CD8-positive, alpha-beta memory T cell (primary cell): ENCODE results near the gene TBC1D2. TPM values are rescaled to one million over a fixed set of nuclear protein-coding genes. Genes with fewer than 3 reads are reported as not detected.
A peak's percentile ranks its signal among the peaks of the same experiment; 100 is the strongest.

Source experiments
- CTCF ChIA-PET: fragments of 350-600 bp; sonication (Branson Sonifier 250); formaldehyde crosslinking; loops from one replicate; lab custom pipeline; 2021; ENCODE audit warnings: antibody characterized with exemption; lab: Charles Lee
- POLR2A ChIA-PET: fragments of 350-600 bp; sonication (Branson Sonifier 250); formaldehyde crosslinking; loops from one replicate; lab custom pipeline; 2021; ENCODE audit warnings: antibody characterized with exemption; lab: Charles Lee
- DNase-seq, 5 donors: peaks; one replicate each; pipeline versions ENCODE4 v3.0.0 to v3.0.0-alpha.2; 2020 to 2022; ENCODE audit warnings: mixed read lengths in 1 of 5
- H3K27ac ChIP-seq: one replicate; pipeline ENCODE4 v1.7.0; 2013; ENCODE audit warnings: low read depth, mild to moderate bottlenecking, low read length, moderate library complexity
- H3K27me3 ChIP-seq: 2 replicates; pipeline ENCODE4 v1.7.0; 2013; ENCODE audit warnings: low read length, mild to moderate bottlenecking; ENCODE audit not compliant: insufficient read depth, poor library complexity, severe bottlenecking
- H3K36me3 ChIP-seq: 2 replicates; pipeline ENCODE4 v1.7.0; 2013; ENCODE audit warnings: mild to moderate bottlenecking, low read length, moderate library complexity; ENCODE audit not compliant: insufficient read depth
- H3K4me1 ChIP-seq: 2 replicates; pipeline ENCODE4 v1.7.0; 2013; ENCODE audit warnings: mild to moderate bottlenecking, low read length, moderate library complexity; ENCODE audit not compliant: insufficient read depth
- H3K4me3 ChIP-seq: 2 replicates; pipeline ENCODE4 v1.7.0; 2013; ENCODE audit warnings: mild to moderate bottlenecking, low read length
- H3K9me3 ChIP-seq: 2 replicates; pipeline ENCODE4 v1.7.0; 2013; ENCODE audit warnings: mild to moderate bottlenecking, low read length
- H3K27ac Mint-ChIP-seq, 8 donors: one replicate each; pipeline ENCODE4 v1.8.0; 2020 to 2021; ENCODE audit warnings: mixed read lengths in 8 of 8, mild to moderate bottlenecking in 6 of 8, inconsistent platforms in 3 of 8, moderate library complexity in 3 of 8
- H3K27me3 Mint-ChIP-seq, 2 donors: one replicate each; pipeline ENCODE4 v1.8.0; 2020 to 2021; ENCODE audit warnings: mixed read lengths in 2 of 2, mild to moderate bottlenecking in 1 of 2, moderate library complexity in 1 of 2
- H3K36me3 Mint-ChIP-seq, 3 donors: one replicate each; pipeline ENCODE4 v1.8.0; 2020 to 2021; ENCODE audit warnings: mixed read lengths in 3 of 3, inconsistent platforms in 1 of 3, mild to moderate bottlenecking in 1 of 3
- H3K4me1 Mint-ChIP-seq, 3 donors: one replicate each; pipeline ENCODE4 v1.8.0; 2020 to 2021; ENCODE audit warnings: mixed read lengths in 3 of 3, inconsistent platforms in 1 of 3, mild to moderate bottlenecking in 1 of 3
- H3K4me3 Mint-ChIP-seq, 7 donors: one replicate each; pipeline ENCODE4 v1.8.0; 2020 to 2021; ENCODE audit warnings: mixed read lengths in 7 of 7, mild to moderate bottlenecking in 6 of 7, moderate library complexity in 4 of 7, inconsistent platforms in 2 of 7
- H3K9me3 Mint-ChIP-seq, 5 donors: one replicate each; pipeline ENCODE4 v1.8.0; 2020 to 2022; ENCODE audit warnings: mixed read lengths in 5 of 5, mild to moderate bottlenecking in 3 of 5, moderate library complexity in 2 of 5, inconsistent platforms in 1 of 5
- polyA plus RNA-seq: library from polyadenylated mRNA; unstranded; fragments of 300-500 nt; fragmentation: Illumina TruSeq; gene quantifications from one replicate; pipeline ENCODE4 v1.2.3, GENCODE V29; 2021
- total RNA-seq, 2 experiments: library from RNA; stranded (reverse); gene quantifications; one replicate each; pipeline ENCODE4 v1.2.3, GENCODE V29; 2021

TBC1D2 gene
- total and polyA plus RNA-seq, 3 experiments from 2014 or later = 3.3 to 5.6 (median 4.8) TPM

DNA sequence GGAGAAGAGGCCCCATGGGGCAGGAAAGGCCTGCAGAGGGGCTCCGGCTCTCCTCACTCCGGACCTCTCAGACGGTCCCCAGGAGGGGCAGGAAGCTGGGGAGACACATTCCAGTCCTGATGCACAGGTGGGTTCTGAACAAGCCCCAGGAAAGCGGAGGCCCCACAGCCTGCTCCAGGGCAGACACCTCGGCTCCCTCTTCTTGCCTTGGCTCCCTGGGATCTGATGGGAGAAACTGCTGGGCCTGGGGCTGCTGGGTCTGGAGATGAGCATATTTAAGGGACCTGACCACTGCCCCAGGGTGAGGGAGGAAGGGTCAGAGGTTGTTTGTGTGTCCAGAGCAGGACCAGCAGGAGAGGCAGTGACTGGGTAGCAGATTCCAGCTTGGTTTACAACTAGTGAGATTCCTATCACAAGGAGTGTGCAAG lies 64.3 kb downstream of the TBC1D2 start:
- no peak for DNase-seq
- H3K36me3 Mint-ChIP-seq = peaks cover 0 to 3% (median 0%) of the 10 kb centered on the region in 3 donors
- no peaks in the 10 kb centered on the region for H3K27me3 Mint-ChIP-seq
- no peaks in the 10 kb centered on the region for H3K27me3 ChIP-seq
- H3K27ac ChIP-seq = peak overlapping the region; percentile 47
- H3K4me3 ChIP-seq = peak overlapping the region; percentile 71
- no peaks in the 10 kb centered on the region for H3K36me3 ChIP-seq
- peak overlapping the region in 6 of 8 donors; percentile 23 to 86 (median 48) for H3K27ac Mint-ChIP-seq
- POLR2A ChIA-PET = interaction anchor here (0.6 to 3.3 kb wide), 4 partner anchors 65 to 89 kb away, joined by 3 to 19 read pairs (median 9); partner anchors contain the start of genes TBC1D2 and TRIM14
- peaks cover 31% of the 10 kb centered on the region for H3K4me1 ChIP-seq
- H3K9me3 Mint-ChIP-seq = no peaks in the 10 kb centered on the region
- peaks cover 43 to 55% (median 50%) of the 10 kb centered on the region in 3 donors for H3K4me1 Mint-ChIP-seq
- H3K9me3 ChIP-seq = no peaks in the 10 kb centered on the region
- peak overlapping the region; percentile 53 to 89 (median 79) for H3K4me3 Mint-ChIP-seq
- CTCF ChIA-PET = interaction anchor here (1.1 to 3.1 kb wide), 6 partner anchors 8 to 116 kb away, joined by 4 to 17 read pairs (median 6); partner anchors contain the start of gene TRIM14

DNA sequence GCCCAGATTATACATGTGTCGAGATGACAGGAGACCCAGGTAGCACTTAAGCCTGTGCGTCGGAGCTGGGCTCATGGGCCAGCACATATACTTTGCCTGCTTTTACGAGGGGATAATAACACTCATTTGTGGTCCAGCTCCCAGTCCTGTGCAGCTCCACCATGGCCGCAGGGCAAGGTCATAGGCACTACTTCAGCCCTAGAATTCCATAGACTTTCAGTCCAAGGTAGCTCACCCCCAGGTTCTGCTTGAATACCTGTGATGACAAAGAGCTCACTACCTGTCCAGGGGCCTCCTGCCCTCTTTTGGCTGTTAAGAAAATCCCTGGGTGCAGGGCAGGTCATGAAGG lies 64.7 kb downstream of the TBC1D2 start:
- ChIA-PET POLR2A (interaction anchor here (0.6 to 3.3 kb wide), 3 partner anchors 65 to 89 kb away, joined by 4 to 19 read pairs (median 14); partner anchors contain the start of genes TBC1D2 and TRIM14), CTCF (interaction anchor here (1.4 to 1.6 kb wide), 3 partner anchors 13 to 116 kb away, joined by 4 to 6 read pairs (median 5); no protein-coding TSS in a partner anchor)
- H3K27me3 ChIP-seq = no peaks in the 10 kb centered on the region
- no peak overlapping the region for H3K4me3 ChIP-seq
- H3K27ac Mint-ChIP-seq = peak overlapping the region in 5 of 8 donors; percentile 12 to 68 (median 63)
- H3K27ac ChIP-seq = no peak overlapping the region
- H3K27me3 Mint-ChIP-seq = no peaks in the 10 kb centered on the region
- H3K36me3 ChIP-seq = no peaks in the 10 kb centered on the region
- peaks cover 0 to 3% (median 0%) of the 10 kb centered on the region in 3 donors for H3K36me3 Mint-ChIP-seq
- no peaks in the 10 kb centered on the region for H3K9me3 ChIP-seq
- H3K4me1 Mint-ChIP-seq = peaks cover 45 to 57% (median 52%) of the 10 kb centered on the region in 3 donors
- peak overlapping the region; percentile 53 to 89 (median 79) for H3K4me3 Mint-ChIP-seq
- H3K4me1 ChIP-seq = peaks cover 31% of the 10 kb centered on the region
- no peaks in the 10 kb centered on the region for H3K9me3 Mint-ChIP-seq
- no peak for DNase-seq

DNA sequence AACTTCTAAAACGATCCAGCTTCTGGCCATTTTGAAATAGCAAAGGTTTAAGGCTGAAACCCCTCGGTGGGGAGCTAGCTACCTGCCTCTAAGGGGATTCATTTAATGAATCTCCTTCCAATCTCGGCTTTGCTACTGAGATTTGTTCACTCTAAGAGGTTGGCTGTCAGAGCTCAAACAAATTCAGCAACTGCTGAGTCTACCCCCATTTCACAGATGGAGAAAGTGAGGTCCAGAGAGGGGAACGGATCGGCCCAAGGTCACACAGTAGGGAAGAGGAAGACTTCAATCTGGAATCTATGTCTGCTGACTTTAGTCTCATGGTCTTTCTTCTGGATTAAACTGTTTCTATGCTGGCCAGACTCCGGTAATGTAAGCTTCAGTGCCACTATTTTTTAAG lies 66.0 kb downstream of the TBC1D2 start:
- Mint-ChIP-seq H3K36me3 (peaks cover 0 to 4% (median 0%) of the 10 kb centered on the region in 3 donors), H3K4me3 (peak overlapping the region in 3 of 7 donors; percentile 39 to 71 (median 53)), H3K9me3 (no peaks in the 10 kb centered on the region), H3K4me1 (peaks cover 55 to 71% (median 58%) of the 10 kb centered on the region in 3 donors), H3K27me3 (no peaks in the 10 kb centered on the region), H3K27ac (peak overlapping the region in 6 of 8 donors; percentile 18 to 81 (median 41))
- Histone ChIP-seq H3K9me3 (no peaks in the 10 kb centered on the region), H3K36me3 (no peaks in the 10 kb centered on the region), H3K27ac (no peak overlapping the region), H3K4me1 (peaks cover 31% of the 10 kb centered on the region), H3K4me3 (no peak overlapping the region), H3K27me3 (no peaks in the 10 kb centered on the region)
- DNase-seq = no peak
- ChIA-PET CTCF (interaction anchor here (0.6 to 1.2 kb wide), 2 partner anchors 11 to 16 kb away, joined by 3 read pairs; no protein-coding TSS in a partner anchor), POLR2A (interaction anchor here (0.7 kb wide), 1 partner anchor 20 kb away, joined by 4 read pairs; no protein-coding TSS in a partner anchor)

DNA sequence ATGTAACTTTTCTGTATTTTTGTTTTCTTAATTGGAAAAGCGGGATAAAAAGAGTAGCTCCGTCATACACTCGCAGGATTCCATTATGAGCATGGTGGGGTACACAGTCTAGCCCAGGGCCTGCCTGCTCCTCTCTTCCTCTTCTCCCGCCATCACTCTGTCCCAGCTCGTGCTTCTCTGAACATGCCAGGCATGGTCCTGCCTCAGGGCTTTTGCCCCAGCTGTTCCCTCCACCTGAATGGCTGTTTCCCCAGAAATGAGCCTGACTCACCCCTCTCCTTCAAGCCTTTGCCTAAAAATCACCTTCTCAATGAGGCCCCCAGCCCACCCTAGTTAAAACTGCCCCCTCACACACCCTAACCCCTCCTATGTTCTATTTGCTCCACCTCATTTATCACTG lies 67.5 kb downstream of the TBC1D2 start:
- H3K27me3 Mint-ChIP-seq = no peaks in the 10 kb centered on the region
- ChIA-PET CTCF (no interaction called here), POLR2A (no interaction called here)
- no peaks in the 10 kb centered on the region for H3K36me3 ChIP-seq
- H3K9me3 ChIP-seq = no peaks in the 10 kb centered on the region
- H3K4me1 ChIP-seq = peaks cover 22% of the 10 kb centered on the region
- peaks cover 51 to 65% (median 54%) of the 10 kb centered on the region in 3 donors for H3K4me1 Mint-ChIP-seq
- H3K27ac Mint-ChIP-seq = peak overlapping the region in 4 of 8 donors; percentile 14 to 70 (median 16)
- H3K27me3 ChIP-seq = no peaks in the 10 kb centered on the region
- peaks cover 0 to 4% (median 0%) of the 10 kb centered on the region in 3 donors for H3K36me3 Mint-ChIP-seq
- no peak for DNase-seq
- peak overlapping the region in 1 of 7 donors; percentile 9 for H3K4me3 Mint-ChIP-seq
- no peaks in the 10 kb centered on the region for H3K9me3 Mint-ChIP-seq
- no peak overlapping the region for H3K4me3 ChIP-seq
- no peak overlapping the region for H3K27ac ChIP-seq

DNA sequence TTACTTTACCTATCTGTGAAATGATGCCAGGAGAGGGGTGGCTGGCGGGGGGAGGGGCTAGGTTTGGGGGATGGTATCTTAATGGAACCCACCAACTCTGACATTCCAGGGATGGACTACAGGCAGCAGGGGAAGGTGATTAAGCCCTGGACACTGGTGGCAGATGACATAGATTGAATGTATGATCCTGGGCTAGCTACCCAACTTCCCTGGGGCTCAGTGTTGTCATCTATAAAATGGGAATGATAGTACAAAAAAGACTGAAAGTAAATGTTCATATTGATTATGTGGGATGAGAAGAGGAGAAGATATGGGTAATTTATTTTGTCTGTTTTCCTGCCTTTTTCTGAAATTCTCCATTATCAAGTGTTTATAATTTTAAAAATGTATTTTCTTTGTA lies 69.2 kb downstream of the TBC1D2 start:
- CTCF ChIA-PET = no interaction called here
- peaks cover 16% of the 10 kb centered on the region for H3K4me1 ChIP-seq
- H3K36me3 Mint-ChIP-seq = peaks cover 0 to 3% (median 2%) of the 10 kb centered on the region in 3 donors

DNA sequence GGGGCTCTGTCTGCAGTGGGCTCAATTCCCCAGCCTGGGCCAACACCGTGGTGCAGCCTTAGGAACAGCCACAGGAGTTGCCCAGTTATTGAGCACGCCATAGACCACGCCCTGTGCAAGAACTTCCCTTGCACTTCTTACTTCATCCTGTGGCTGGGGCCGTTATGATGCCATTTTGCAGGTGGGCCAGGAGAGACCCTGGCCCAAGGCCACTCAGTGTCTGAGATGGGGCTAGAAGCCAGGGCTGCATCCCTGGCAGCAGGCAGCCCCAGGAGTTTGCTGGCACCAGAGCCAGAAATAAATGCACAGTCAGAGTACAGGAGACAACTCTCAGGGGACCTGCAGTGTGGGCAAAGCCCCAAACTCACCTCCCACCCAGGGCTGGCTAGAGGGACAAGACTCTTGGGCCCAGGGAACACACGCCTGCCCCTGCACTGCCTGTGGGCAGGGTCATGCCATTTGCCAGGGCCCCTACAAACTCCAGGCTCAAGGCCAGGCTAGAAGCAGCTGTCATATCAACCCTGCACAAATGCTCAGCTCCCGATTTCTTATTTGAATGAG lies 69.8 kb downstream of the TBC1D2 start:
- Histone ChIP-seq H3K4me3 (no peak overlapping the region), H3K9me3 (no peaks in the 10 kb centered on the region), H3K27ac (no peak overlapping the region), H3K4me1 (peaks cover 11% of the 10 kb centered on the region), H3K36me3 (no peaks in the 10 kb centered on the region), H3K27me3 (no peaks in the 10 kb centered on the region)
- Mint-ChIP-seq H3K4me3 (peak overlapping the region in 1 of 7 donors; percentile 58), H3K9me3 (no peaks in the 10 kb centered on the region), H3K27me3 (no peaks in the 10 kb centered on the region), H3K27ac (peak overlapping the region in 1 of 8 donors; percentile 63), H3K36me3 (peaks cover 0 to 3% (median 2%) of the 10 kb centered on the region in 3 donors), H3K4me1 (peaks cover 56 to 70% (median 56%) of the 10 kb centered on the region in 3 donors)
- ChIA-PET CTCF (no interaction called here), POLR2A (no interaction called here)
- DNase-seq = no peak

More for the DNA sequence above, 69.2 kb downstream of the TBC1D2 start:
- H3K27ac ChIP-seq = no peak overlapping the region
- H3K27me3 ChIP-seq = no peaks in the 10 kb centered on the region
- peak overlapping the region in 2 of 8 donors; percentile 19 to 24 for H3K27ac Mint-ChIP-seq
- no peaks in the 10 kb centered on the region for H3K9me3 ChIP-seq
- no peaks in the 10 kb centered on the region for H3K9me3 Mint-ChIP-seq
- POLR2A ChIA-PET = no interaction called here
- no peak for DNase-seq
- no peaks in the 10 kb centered on the region for H3K36me3 ChIP-seq
- no peaks in the 10 kb centered on the region for H3K27me3 Mint-ChIP-seq
- H3K4me3 ChIP-seq = no peak overlapping the region
- peaks cover 59 to 72% (median 59%) of the 10 kb centered on the region in 3 donors for H3K4me1 Mint-ChIP-seq
- H3K4me3 Mint-ChIP-seq = no peak overlapping the region

DNA sequence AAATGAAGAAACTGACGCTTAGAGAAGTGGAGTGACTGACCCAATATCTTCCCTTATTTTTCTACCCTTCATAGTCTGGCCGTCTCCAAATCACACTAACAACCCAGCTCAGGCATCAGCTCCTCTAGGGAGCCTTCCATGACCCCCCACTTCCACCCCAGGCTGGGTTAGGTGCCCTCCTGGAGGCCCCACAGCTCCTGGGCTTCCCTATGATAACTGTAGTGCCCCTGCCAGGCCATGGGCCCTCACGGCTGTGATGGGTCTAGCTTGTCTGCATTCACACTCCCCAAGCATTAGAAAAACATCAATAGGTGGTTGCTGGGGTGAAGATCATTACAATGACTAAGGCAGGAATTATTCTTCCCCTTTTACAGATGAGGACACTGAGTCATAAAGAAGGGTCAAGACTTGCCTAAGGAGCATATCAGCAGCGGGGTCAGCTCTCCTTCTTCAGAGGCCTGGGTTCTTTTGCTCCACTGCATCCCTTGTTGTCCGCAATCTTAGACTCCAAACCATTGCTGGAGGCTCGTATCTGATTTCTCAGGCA lies 70.4 kb downstream of the TBC1D2 start:
- Histone ChIP-seq H3K4me3 (no peak overlapping the region), H3K36me3 (no peaks in the 10 kb centered on the region), H3K27me3 (no peaks in the 10 kb centered on the region), H3K9me3 (no peaks in the 10 kb centered on the region), H3K4me1 (peaks cover 6% of the 10 kb centered on the region), H3K27ac (no peak overlapping the region)
- CTCF ChIA-PET = no interaction called here
- POLR2A ChIA-PET = no interaction called here
- Mint-ChIP-seq H3K9me3 (no peaks in the 10 kb centered on the region), H3K36me3 (peaks cover 0 to 4% (median 3%) of the 10 kb centered on the region in 3 donors), H3K4me1 (peaks cover 56 to 70% (median 56%) of the 10 kb centered on the region in 3 donors), H3K27ac (peak overlapping the region in 2 of 8 donors; percentile 54 to 63), H3K4me3 (no peak overlapping the region), H3K27me3 (no peaks in the 10 kb centered on the region)
- DNase-seq = no peak

DNA sequence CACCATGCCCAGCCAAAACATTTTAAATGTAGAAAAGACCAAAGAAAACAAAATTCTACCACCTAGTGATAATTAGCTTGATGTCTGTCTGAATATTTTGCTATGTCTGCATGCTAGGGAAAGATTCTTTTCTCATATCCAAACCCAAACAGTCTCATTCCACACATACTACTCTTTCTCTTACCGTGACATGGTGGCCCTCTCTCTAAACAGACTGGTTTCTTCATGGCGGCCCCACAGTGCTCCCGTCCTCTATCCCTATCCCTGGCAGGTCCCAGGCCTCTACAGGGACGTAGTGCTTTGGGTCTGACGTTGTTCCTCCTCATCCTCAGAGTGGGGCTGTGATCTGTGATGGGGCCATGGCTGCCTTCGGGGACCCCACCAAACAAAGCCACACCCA lies 71.1 kb downstream of the TBC1D2 start:
- Mint-ChIP-seq H3K4me1 (peaks cover 53 to 70% (median 55%) of the 10 kb centered on the region in 3 donors), H3K4me3 (no peak overlapping the region), H3K9me3 (no peaks in the 10 kb centered on the region), H3K27me3 (no peaks in the 10 kb centered on the region), H3K36me3 (peaks cover 0 to 4% (median 3%) of the 10 kb centered on the region in 3 donors), H3K27ac (peak overlapping the region in 1 of 8 donors; percentile 32)
- H3K27me3 ChIP-seq = no peaks in the 10 kb centered on the region
- ChIA-PET CTCF (no interaction called here), POLR2A (no interaction called here)
- H3K36me3 ChIP-seq = no peaks in the 10 kb centered on the region
- H3K9me3 ChIP-seq = no peaks in the 10 kb centered on the region
- DNase-seq = no peak
- no peak overlapping the region for H3K4me3 ChIP-seq
- H3K27ac ChIP-seq = no peak overlapping the region
- H3K4me1 ChIP-seq = peaks cover 4% of the 10 kb centered on the region
